ENCODE measurements around the gene KLHDC7B. TPM values are rescaled to one million over a fixed set of nuclear protein-coding genes. Genes with fewer than 3 reads are reported as not detected.
A peak's percentile ranks its signal among the peaks of the same experiment; 100 is the strongest.

KLHDC7B gene
- total and polyA plus RNA-seq, 2 of the 13 experiments (the other 11 are each of a cell fraction or from before 2014, with no cell fraction given), result 0.11 TPM; not detected in 1

DNA sequence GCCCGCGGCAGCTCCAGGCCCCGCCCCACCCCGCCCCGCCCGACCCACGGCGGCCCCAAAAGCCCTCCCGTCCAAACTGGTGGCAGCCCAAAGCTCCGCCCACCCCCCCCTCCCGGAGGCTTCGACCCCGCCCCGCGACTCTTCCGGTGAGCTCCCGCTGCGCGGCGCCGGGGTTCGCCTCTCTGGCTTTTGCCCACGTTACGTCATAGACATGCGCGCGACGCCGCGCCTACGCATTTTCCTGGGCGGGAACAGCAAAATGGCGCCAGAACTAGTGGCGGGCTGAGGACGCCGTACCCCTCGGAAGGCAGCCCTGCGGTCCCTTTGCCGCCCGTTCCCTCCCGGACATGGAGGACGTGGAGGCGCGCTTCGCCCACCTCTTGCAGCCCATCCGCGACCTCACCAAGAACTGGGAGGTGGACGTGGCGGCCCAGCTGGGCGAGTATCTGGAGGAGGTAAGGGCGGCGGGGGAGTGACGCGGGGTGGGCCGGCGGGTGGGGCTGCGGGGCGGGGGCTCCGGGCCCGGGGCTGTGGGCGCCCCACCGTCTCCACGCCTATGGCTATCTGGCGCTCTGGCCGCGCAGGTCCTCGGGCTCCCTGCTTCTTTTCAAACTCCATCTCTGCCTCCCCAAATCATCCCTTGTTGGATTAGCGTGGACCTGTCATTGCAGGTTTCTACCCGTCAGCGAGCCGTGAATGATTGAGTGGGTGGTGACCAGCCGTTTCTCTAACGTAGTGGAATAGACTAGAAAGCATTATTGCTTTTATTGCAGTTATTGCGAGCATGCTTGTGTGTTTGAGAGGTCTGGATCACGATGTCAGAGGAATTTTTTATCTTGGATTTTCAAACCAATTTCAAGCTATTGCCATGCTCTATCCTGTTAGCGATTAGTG lies 37.5 kb upstream of the KLHDC7B start, which contains the start of gene NCAPH2 (continued):
- TF ChIP-seq SIN3A (IDR thresholded peaks at IDR 0.05; ENCODE audit: borderline replicate concordance, low read depth, low read length), result peak; percentile 61; the same call in 1 of the 2 replicates
- peak; percentile 33 for TF ChIP-seq FOXO1 (CRISPR knock-in tag; IDR thresholded peaks at IDR 0.05)
- peak; percentile 71; the same call in 1 of the 2 replicates for TF ChIP-seq NRL (CRISPR knock-in tag; IDR thresholded peaks at IDR 0.05; ENCODE audit: borderline replicate concordance)
- no peak for TF ChIP-seq ZMAT3 (CRISPR knock-in tag; conservative IDR thresholded peaks at IDR 0.05)
- peak; percentile 64; the same call in 1 of the 2 replicates for TF ChIP-seq CCDC6 (CRISPR knock-in tag; IDR thresholded peaks at IDR 0.05)
- peak; percentile 92 for TF ChIP-seq KAT8 (CRISPR knock-in tag; IDR thresholded peaks at IDR 0.05)
- no peak for TF ChIP-seq ZNF136 (CRISPR knock-in tag; IDR thresholded peaks at IDR 0.05; ENCODE audit: low read depth)
- TF ChIP-seq ZFX (CRISPR knock-in tag; IDR thresholded peaks at IDR 0.05; ENCODE audit: low read depth), result peak; percentile 66
- no peak for TF ChIP-seq ZNF607 (CRISPR knock-in tag; IDR thresholded peaks at IDR 0.05; ENCODE audit: borderline replicate concordance)
- no peak for TF ChIP-seq ATF5 (CRISPR knock-in tag; IDR thresholded peaks at IDR 0.05; ENCODE audit: low read depth)
- TF ChIP-seq RCOR2 (CRISPR knock-in tag; IDR thresholded peaks at IDR 0.05), result no peak
- TF ChIP-seq CENPX (CRISPR knock-in tag; IDR thresholded peaks at IDR 0.05), result no peak
- peak; percentile 96 for TF ChIP-seq SAP130 (CRISPR knock-in tag; IDR thresholded peaks at IDR 0.05; ENCODE audit: low read depth)
- TF ChIP-seq PHF20 (CRISPR knock-in tag; IDR thresholded peaks at IDR 0.05), result peak; percentile 91
- TF ChIP-seq RBFOX2 (IDR thresholded peaks at IDR 0.05; ENCODE audit: low read depth, low read length), result peak; percentile 79
- 0 out of 2 replicates have a peak, but pooled peaks have one; percentile 39 for TF ChIP-seq EEA1 (CRISPR knock-in tag; IDR thresholded peaks at IDR 0.05; ENCODE audit: borderline replicate concordance)
- no peak for TF ChIP-seq ZNF674 (CRISPR knock-in tag; IDR thresholded peaks at IDR 0.05; ENCODE audit: low read depth)
- peak; percentile 19; the same call in 1 of the 2 replicates for TF ChIP-seq ONECUT2 (CRISPR knock-in tag; IDR thresholded peaks at IDR 0.05)
- TF ChIP-seq, protein P1, sequence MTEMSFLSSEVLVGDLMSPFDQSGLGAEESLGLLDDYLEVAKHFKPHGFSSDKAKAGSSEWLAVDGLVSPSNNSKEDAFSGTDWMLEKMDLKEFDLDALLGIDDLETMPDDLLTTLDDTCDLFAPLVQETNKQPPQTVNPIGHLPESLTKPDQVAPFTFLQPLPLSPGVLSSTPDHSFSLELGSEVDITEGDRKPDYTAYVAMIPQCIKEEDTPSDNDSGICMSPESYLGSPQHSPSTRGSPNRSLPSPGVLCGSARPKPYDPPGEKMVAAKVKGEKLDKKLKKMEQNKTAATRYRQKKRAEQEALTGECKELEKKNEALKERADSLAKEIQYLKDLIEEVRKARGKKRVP (CRISPR knock-in tag; IDR thresholded peaks at IDR 0.05), result peak in 1 of 2 experiments; percentile 71; a peak in 2 of 4 replicates
- TF ChIP-seq HMGA1 (CRISPR knock-in tag; conservative IDR thresholded peaks at IDR 0.05), result no peak
- TF ChIP-seq SOX5 (CRISPR knock-in tag; IDR thresholded peaks at IDR 0.05; ENCODE audit: borderline replicate concordance), result peak; percentile 17; the same call in 1 of the 2 replicates
- TF ChIP-seq ZNF12 (CRISPR knock-in tag; IDR thresholded peaks at IDR 0.05), result no peak
- no peak for TF ChIP-seq FOXM1 (CRISPR knock-in tag; IDR thresholded peaks at IDR 0.05)
- TF ChIP-seq MTERF4 (CRISPR knock-in tag; IDR thresholded peaks at IDR 0.05), result no peak
- TF ChIP-seq, protein P2, sequence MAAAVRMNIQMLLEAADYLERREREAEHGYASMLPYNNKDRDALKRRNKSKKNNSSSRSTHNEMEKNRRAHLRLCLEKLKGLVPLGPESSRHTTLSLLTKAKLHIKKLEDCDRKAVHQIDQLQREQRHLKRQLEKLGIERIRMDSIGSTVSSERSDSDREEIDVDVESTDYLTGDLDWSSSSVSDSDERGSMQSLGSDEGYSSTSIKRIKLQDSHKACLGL (CRISPR knock-in tag; IDR thresholded peaks at IDR 0.05), result 0 out of 2 replicates have a peak, but pooled peaks have one; percentile 28
- peak; percentile 85 for TF ChIP-seq HNRNPLL (IDR thresholded peaks at IDR 0.05; ENCODE audit: low read depth, low read length, poor library complexity, severe bottlenecking)
- TF ChIP-seq ZNF10 (CRISPR knock-in tag; IDR thresholded peaks at IDR 0.05; ENCODE audit: borderline replicate concordance, low read depth), result no peak
- TF ChIP-seq ARHGAP35 (CRISPR knock-in tag; IDR thresholded peaks at IDR 0.05; ENCODE audit: borderline replicate concordance), result 0 out of 2 replicates have a peak, but pooled peaks have one; percentile 63
